GM19467 (cell line): ENCODE results near the gene PROX1.

Source experiments
- ATAC-seq: cut with Tn5 transposase; IDR thresholded peaks from one replicate; pipeline ENCODE4 v1.9.1; 2021; ENCODE audit warnings: mild to moderate bottlenecking, moderate library complexity; ENCODE audit not compliant: unreplicated experiment

The PROX1 gene

GRCh38 chr1:213979751-213980586, 7.8 kb upstream of the PROX1 start:
- ATAC-seq = no peak

- ATAC-seq = no peak
These were observed 6.9 kb upstream of the PROX1 start for GRCh38 chr1:213980906-213981305.

- ATAC-seq = no peak
These were observed 5.5 kb upstream of the PROX1 start for GRCh38 chr1:213982289-213982671.

- ATAC-seq = no peak
These were observed 4.9 kb upstream of the PROX1 start for GRCh38 chr1:213982672-213983492.

- no peak for ATAC-seq
These were observed 4.0 kb upstream of the PROX1 start for GRCh38 chr1:213983493-213984386.

GRCh38 chr1:213984387-213985208, 3.2 kb upstream of the PROX1 start:
- ATAC-seq = no peak

GRCh38 chr1:213985209-213986019, 2.4 kb upstream of the PROX1 start:
- no peak for ATAC-seq

- no peak for ATAC-seq
These were observed 1.5 kb upstream of the PROX1 start for GRCh38 chr1:213986020-213986924.

- ATAC-seq = no peak
These were observed 885 bp upstream of the PROX1 start for GRCh38 chr1:213986925-213987250.

GRCh38 chr1:213987422-213987926, 299 bp upstream of the PROX1 start:
- ATAC-seq = peak; percentile 79

- ATAC-seq = no peak
These were observed 781 bp downstream of the PROX1 start for GRCh38 chr1:213988507-213989001.

GRCh38 chr1:213989002-213989855, 1.5 kb downstream of the PROX1 start:
- no peak for ATAC-seq

- no peak for ATAC-seq
These were observed 6.2 kb downstream of the PROX1 start for GRCh38 chr1:213993929-213994328.

GRCh38 chr1:213994888-213995287, 7.1 kb downstream of the PROX1 start:
- no peak for ATAC-seq

- no peak for ATAC-seq
These were observed 7.8 kb downstream of the PROX1 start for GRCh38 chr1:213995603-213996002.

GRCh38 chr1:213996320-213997037, 8.7 kb downstream of the PROX1 start:
- ATAC-seq = no peak
